Measurements from ENCODE around the gene KCTD19.
A peak's percentile ranks its signal among the peaks of the same experiment; 100 is the strongest.

- peak in 2 of 6 experiments; percentile 13 to 30 for TF ChIP-seq CTCF (IDR thresholded peaks at IDR 0.05)
- TF ChIP-seq POLR2A (IDR thresholded peaks at IDR 0.05) = no peak
These were observed 78.0 kb downstream of the KCTD19 start, which contains the start of gene SLC9A5 for GRCh38 chr16:67248401-67249177.

Data from esophagus squamous epithelium (tissue), 4 donors.